Ascending aorta (tissue), 2 donors: Measurements from ENCODE around the gene PRH2. TPM values are rescaled to one million over a fixed set of nuclear protein-coding genes. Genes with fewer than 3 reads are reported as not detected.

Experiments used
- DNase-seq, 2 donors: peaks; one replicate each; pipeline ENCODE4 v3.0.0-alpha.2; 2019; ENCODE audit warnings: low spot score in 2 of 2
- H3K27ac ChIP-seq, 2 donors: fragments of 200-600 bp; sonication (generic); one replicate each; pipeline ENCODE4 v1.5.1; 2016 to 2017; ENCODE audit warnings: mild to moderate bottlenecking in 1 of 2
- H3K27me3 ChIP-seq: fragments of 200-600 bp; sonication (generic); one replicate; pipeline ENCODE4 v1.5.1; 2017
- H3K36me3 ChIP-seq, 2 donors: fragments of 200-600 bp; sonication (generic); one replicate each; pipeline ENCODE4 v1.5.1; 2016
- H3K4me1 ChIP-seq, 2 donors: fragments of 200-600 bp; sonication (generic); one replicate each; pipeline ENCODE4 v1.5.1; 2016 to 2017; ENCODE audit warnings: mild to moderate bottlenecking in 1 of 2
- H3K4me3 ChIP-seq, 2 donors: fragments of 200-600 bp; sonication (generic); one replicate each; pipeline ENCODE4 v1.5.1; 2016 to 2017; ENCODE audit warnings: mild to moderate bottlenecking in 1 of 2
- H3K9me3 ChIP-seq, 2 donors: fragments of 200-600 bp; sonication (generic); one replicate each; pipeline ENCODE4 v1.5.1; 2016
- CTCF ChIP-seq, 3 experiments: fragments of 200-600 bp in 2 of 3; fragments of 450-650 bp in 1 of 3; sonication (generic) in 2 of 3; IDR thresholded peaks; one replicate each; pipeline ENCODE4 v1.5.1; 2016 to 2019; ENCODE audit warnings: antibody characterized with exemption in 3 of 3, mild to moderate bottlenecking in 1 of 3, moderate library complexity in 1 of 3
- intact Hi-C: fragments of 100-400 bp; cut with DNase I; formaldehyde crosslinking; loops from one replicate; pipeline ENCODE4 v1.15.1; 2023
- total RNA-seq: library from RNA; depleted of rRNA; stranded (reverse); fragments of >200 nt; gene quantifications from one replicate; pipeline ENCODE4 v1.1.0, GENCODE V29; 2016

The PRH2 gene
- total RNA-seq, 1 donor from 2014 or later: not detected

- Histone ChIP-seq H3K27ac (peak overlapping the region; percentile 6 to 47), H3K4me1 (peaks cover 0 to 3% of the 10 kb centered on the region in 2 donors), H3K9me3 (no peaks in the 10 kb centered on the region), H3K36me3 (no peaks in the 10 kb centered on the region), H3K4me3 (peak overlapping the region in 1 of 2 donors; percentile 40), H3K27me3 (no peaks in the 10 kb centered on the region)
- peak in 1 of 2 donors; percentile 70 for DNase-seq
- TF ChIP-seq CTCF (IDR thresholded peaks at IDR 0.05): no peak
- intact Hi-C loops: no loop called here
Observed at GRCh38 chr12:10968765-10969456, 39.9 kb downstream of the PRH2 start.

GRCh38 chr12:10974965-10975364 lies 45.9 kb downstream of the PRH2 start:
- no peak for DNase-seq
- Histone ChIP-seq H3K9me3 (no peaks in the 10 kb centered on the region), H3K4me1 (no peaks in the 10 kb centered on the region), H3K27ac (no peak overlapping the region), H3K4me3 (no peak overlapping the region), H3K27me3 (no peaks in the 10 kb centered on the region), H3K36me3 (no peaks in the 10 kb centered on the region)
- no peak for TF ChIP-seq CTCF (IDR thresholded peaks at IDR 0.05)
- intact Hi-C loops: no loop called here

GRCh38 chr12:10982244-10982643 lies 53.2 kb downstream of the PRH2 start:
- Histone ChIP-seq H3K4me3 (no peak overlapping the region), H3K27ac (no peak overlapping the region), H3K9me3 (no peaks in the 10 kb centered on the region), H3K4me1 (no peaks in the 10 kb centered on the region), H3K27me3 (no peaks in the 10 kb centered on the region), H3K36me3 (no peaks in the 10 kb centered on the region)
- TF ChIP-seq CTCF (IDR thresholded peaks at IDR 0.05): no peak
- intact Hi-C loops: no loop called here
- no peak for DNase-seq

Other genes starting within 250 kb of the PRH2 start
- gene YBX3, start 205.9 kb upstream of the PRH2 start, total RNA-seq: 326 TPM
- not detected for gene TAS2R7, start 126.6 kb upstream of the PRH2 start, total RNA-seq
- not detected for gene TAS2R8, start 122.0 kb upstream of the PRH2 start, total RNA-seq
- not detected for gene TAS2R9, start 119.1 kb upstream of the PRH2 start, total RNA-seq
- not detected for gene TAS2R10, start 102.9 kb upstream of the PRH2 start, total RNA-seq
- gene PRR4, start 79.8 kb upstream of the PRH2 start, total RNA-seq: not detected
- gene PRH1, start 45.0 kb upstream of the PRH2 start, total RNA-seq: not detected
- gene TAS2R13, start 19.7 kb upstream of the PRH2 start, total RNA-seq: 1.4 TPM
- not detected for gene TAS2R14, start 10.0 kb downstream of the PRH2 start, total RNA-seq
- gene TAS2R50, start 57.7 kb downstream of the PRH2 start, total RNA-seq: not detected
- gene TAS2R20, start 69.1 kb downstream of the PRH2 start, total RNA-seq: 4.7 TPM
- not detected for gene TAS2R19, start 93.4 kb downstream of the PRH2 start, total RNA-seq
- gene TAS2R31, start 102.2 kb downstream of the PRH2 start, total RNA-seq: not detected
- 23.2 TPM for gene TAS2R46, start 133.1 kb downstream of the PRH2 start, total RNA-seq
- gene TAS2R43, start 163.1 kb downstream of the PRH2 start, total RNA-seq: not detected
- gene TAS2R30, start 205.4 kb downstream of the PRH2 start, total RNA-seq: 3.6 TPM
- gene SMIM10L1, start 242.0 kb downstream of the PRH2 start, total RNA-seq: 8.0 TPM